GM12875 (cell line): ENCODE data around the gene PHF21B.

Experiments
- H3K4me3 ChIP-seq: one replicate; pipeline ENCODE4 v1.5.1; 2011; ENCODE audit warnings: low read depth, low read length, control low read depth
- TF ChIP-seq, protein P1 (sequence below): IDR thresholded peaks from 2 replicates; pipeline ENCODE4 v1.5.1; 2011; ENCODE audit warnings: low read depth, mild to moderate bottlenecking, control low read depth, inconsistent platforms, low read length, moderate library complexity, borderline replicate concordance; ENCODE audit not compliant: insufficient read depth

Gene PHF21B

DNA sequence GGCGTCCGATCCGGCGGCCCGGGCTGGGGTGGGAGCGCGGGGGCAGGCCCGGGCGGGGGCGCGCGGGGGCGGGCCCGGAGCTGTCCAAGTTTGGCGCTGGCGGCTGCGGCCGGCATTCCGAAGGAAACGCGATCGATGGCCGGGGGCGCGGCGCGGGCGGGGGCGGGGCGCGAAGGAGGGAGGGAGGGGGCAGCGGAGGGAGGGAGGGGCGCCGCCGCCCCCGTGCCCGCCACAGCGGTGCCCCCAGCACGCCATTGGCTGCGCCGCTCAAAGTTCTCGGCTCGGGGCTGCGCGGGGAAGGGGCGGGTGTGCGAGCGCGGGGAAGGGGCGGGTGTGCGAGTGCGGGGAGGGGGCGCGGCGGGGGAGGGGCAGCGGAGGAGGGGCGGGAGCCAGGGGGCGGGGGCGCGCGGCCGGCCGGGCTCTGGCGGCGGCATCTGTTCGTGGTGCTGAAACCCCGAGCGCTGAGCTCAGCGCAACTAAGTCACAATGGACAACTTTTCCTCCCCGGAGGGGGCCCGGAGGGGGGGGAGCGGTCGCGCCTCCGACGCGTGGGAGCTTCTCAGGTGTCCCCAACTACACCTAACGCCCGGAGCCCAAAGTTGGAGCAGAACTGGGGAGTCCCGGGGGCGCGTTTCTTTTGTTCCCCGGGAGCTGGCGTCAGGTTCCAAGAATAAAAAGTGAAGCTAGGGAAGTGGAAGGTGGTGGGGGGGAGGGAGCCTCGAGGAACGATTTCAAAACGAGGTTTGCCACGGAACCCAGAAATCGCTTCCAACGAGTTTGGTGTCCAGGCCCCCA, 2.2 kb downstream of the PHF21B start:
- TF ChIP-seq, protein P1, sequence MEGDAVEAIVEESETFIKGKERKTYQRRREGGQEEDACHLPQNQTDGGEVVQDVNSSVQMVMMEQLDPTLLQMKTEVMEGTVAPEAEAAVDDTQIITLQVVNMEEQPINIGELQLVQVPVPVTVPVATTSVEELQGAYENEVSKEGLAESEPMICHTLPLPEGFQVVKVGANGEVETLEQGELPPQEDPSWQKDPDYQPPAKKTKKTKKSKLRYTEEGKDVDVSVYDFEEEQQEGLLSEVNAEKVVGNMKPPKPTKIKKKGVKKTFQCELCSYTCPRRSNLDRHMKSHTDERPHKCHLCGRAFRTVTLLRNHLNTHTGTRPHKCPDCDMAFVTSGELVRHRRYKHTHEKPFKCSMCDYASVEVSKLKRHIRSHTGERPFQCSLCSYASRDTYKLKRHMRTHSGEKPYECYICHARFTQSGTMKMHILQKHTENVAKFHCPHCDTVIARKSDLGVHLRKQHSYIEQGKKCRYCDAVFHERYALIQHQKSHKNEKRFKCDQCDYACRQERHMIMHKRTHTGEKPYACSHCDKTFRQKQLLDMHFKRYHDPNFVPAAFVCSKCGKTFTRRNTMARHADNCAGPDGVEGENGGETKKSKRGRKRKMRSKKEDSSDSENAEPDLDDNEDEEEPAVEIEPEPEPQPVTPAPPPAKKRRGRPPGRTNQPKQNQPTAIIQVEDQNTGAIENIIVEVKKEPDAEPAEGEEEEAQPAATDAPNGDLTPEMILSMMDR: no peak
- H3K4me3 ChIP-seq: no peak overlapping the region

DNA sequence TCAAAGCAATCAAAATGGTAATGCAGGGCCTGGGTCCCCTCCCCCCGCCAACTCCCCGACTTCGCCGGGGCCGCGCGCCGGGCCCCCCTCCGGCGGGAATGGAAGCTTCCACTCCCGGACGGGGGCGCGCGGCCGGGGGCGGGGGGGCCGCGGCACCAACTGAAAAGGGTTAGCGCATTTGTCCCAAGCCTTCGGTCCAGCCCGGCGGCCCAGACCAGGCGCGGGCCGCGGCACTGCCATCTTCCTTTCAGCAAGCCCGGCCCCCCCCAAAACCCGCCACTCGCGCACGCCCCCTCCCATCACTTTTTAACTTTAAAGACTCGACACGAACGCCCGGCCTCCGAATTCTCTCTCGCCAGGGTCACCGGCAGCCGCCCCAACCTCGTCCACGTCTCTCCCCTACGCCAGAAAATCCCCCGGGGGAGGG, 2.8 kb downstream of the PHF21B start:
- no peak overlapping the region for H3K4me3 ChIP-seq
- TF ChIP-seq, protein P1: no peak

DNA sequence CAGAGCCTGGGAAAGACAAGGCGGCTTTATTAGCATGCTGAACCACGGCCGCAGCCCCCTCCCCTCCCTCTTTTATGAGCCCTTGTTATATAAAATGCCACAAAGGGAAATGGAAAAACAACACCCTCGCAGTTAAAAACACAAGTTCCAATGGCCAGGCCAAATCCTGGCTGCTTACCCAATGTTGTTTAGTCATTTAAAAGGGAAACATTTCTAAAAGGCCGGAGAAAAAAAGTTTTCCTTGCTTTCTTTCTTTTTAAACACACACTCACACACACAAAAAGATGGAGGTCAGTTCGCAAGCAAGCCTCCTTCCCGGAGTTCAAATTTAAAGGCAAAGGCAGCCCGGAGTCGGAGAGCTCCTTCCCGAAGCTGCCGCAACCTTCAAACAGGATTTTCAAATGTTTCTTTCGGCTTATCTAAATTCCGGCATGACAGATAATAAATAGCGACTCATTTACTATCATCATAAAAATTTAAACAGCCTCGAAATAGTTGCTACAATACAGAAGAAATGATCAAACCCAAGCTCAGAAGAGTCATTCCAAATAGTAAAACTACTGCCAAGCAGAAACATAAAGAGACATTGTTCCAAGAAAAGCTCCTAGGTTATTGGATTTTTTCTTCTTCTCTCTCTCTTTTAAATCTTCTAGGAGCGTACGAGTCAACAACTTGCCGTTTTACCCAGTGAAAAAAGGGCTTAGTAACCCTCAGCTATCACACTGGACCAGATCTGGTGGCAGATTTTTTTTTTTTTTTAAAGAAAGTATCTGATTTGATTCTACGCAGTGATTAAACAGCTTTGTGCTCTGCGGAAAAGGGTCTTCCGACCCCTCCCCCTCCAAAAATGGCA, 3.5 kb downstream of the PHF21B start:
- no peak overlapping the region for H3K4me3 ChIP-seq
- TF ChIP-seq, protein P1: no peak

DNA sequence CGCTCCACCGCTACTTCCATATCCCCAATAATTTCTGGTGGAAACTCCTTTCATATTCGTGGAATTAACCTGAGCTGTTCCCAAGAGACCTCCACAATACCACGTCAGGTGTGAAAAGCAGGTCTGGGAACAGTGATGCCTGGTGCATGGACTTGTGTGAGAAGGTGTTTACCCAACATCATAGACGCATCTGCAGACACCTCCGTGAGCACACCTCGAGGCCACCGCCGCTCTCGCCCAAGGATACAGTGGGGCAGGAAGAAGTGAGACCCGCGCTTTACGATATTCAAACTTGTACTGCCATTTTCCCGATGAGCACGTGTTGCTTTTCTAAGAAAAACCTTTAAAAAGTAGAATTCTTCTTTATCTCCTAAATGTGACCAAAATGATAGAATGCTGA, 8.2 kb downstream of the PHF21B start:
- no peak overlapping the region for H3K4me3 ChIP-seq
- TF ChIP-seq, protein P1: no peak

DNA sequence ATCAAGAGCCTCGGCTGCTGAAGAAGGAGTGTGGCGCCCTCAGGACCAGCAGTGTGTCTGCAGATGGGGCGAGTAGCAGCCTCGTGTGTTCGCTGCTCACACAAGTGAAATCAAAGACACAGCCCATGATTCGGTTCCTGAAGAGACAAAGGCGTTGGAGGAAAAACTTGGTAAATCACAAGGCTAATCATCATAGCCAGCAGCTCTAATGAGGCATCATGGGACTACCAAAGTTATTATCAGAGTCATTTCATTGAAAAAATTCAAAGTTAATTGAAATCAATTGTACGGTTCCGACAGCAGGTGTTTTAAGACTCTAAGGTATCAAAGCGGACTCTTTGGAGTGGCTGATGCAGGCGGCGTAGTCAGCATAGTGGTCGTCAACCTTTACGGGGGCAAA, 9.5 kb downstream of the PHF21B start:
- no peak overlapping the region for H3K4me3 ChIP-seq
- TF ChIP-seq, protein P1: no peak

DNA sequence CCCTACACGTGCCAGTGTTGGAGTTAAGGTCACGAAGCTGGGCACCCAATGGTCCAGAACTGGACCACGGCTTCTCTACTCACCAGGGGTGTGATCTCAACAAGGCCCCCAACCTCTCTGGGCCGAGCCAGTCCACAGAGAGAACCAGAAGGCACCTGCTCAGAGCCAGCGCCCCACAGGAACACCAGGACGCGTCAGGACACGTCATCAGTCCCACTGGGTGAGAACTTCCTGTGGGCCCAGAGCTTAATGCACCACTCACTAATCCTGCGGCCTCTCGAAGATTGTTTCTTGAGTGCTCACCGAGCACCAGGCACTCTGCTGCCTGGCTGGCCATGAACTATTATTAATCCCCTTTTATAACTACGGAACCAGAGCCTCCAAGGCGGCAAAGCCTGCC, 10.1 kb downstream of the PHF21B start:
- no peak overlapping the region for H3K4me3 ChIP-seq
- TF ChIP-seq, protein P1: no peak
